Neuronal stem cell (in vitro differentiated cells): ENCODE data around the gene IL32.
A peak's percentile ranks its signal among the peaks of the same experiment; 100 is the strongest.

ENCODE experiments used
- DNase-seq: peaks from one replicate; pipeline ENCODE4 v3.0.0-alpha.2; 2013; ENCODE audit warnings: low spot score
- H2AFZ ChIP-seq: one replicate; pipeline ENCODE4 v1.6.1; 2013; ENCODE audit warnings: mild to moderate bottlenecking, low read length, inconsistent platforms
- H2AK5ac ChIP-seq: 2 replicates; pipeline ENCODE4 v1.6.1; 2013; ENCODE audit warnings: low read depth, mild to moderate bottlenecking, inconsistent platforms, low read length, moderate library complexity, mixed read lengths
- H2BK120ac ChIP-seq: 2 replicates; pipeline ENCODE4 v1.6.1; 2013; ENCODE audit warnings: low read depth, mild to moderate bottlenecking, inconsistent platforms, low read length, moderate library complexity, mixed read lengths
- H2BK12ac ChIP-seq: one replicate; pipeline ENCODE4 v1.6.1; 2013; ENCODE audit warnings: low read length, inconsistent platforms
- H2BK15ac ChIP-seq: 2 replicates; pipeline ENCODE4 v1.6.1; 2013; ENCODE audit warnings: mild to moderate bottlenecking, low read length, inconsistent platforms, mixed read lengths
- H2BK5ac ChIP-seq: one replicate; pipeline ENCODE4 v1.6.1; 2013; ENCODE audit warnings: inconsistent platforms, mild to moderate bottlenecking, low read length, moderate library complexity
- H3K14ac ChIP-seq: one replicate; pipeline ENCODE4 v1.6.1; 2013; ENCODE audit warnings: low read length, inconsistent platforms
- H3K18ac ChIP-seq: 2 replicates; pipeline ENCODE4 v1.6.1; 2013; ENCODE audit warnings: low read length, inconsistent platforms
- H3K23ac ChIP-seq: 2 replicates; pipeline ENCODE4 v1.6.1; 2013; ENCODE audit warnings: low read depth, mild to moderate bottlenecking, mixed read lengths, low read length, inconsistent platforms; ENCODE audit not compliant: poor library complexity
- H3K27ac ChIP-seq: replicated peaks from 3 replicates; pipeline ENCODE4 v1.5.1; 2013; ENCODE audit warnings: low read length, inconsistent platforms
- H3K27me3 ChIP-seq, 3 experiments: 2 replicates each; pipeline ENCODE4 v1.6.1; 2013; ENCODE audit warnings: low read length in 3 of 3, mild to moderate bottlenecking in 2 of 3, inconsistent platforms in 1 of 3, low read depth in 1 of 3, mixed read lengths in 1 of 3, moderate library complexity in 1 of 3; ENCODE audit not compliant: control insufficient read depth in 3 of 3, insufficient read depth in 3 of 3
- H3K36me3 ChIP-seq, 2 donors: replicated peaks in 1 of 2; 2 replicates each; pipeline ENCODE4 v1.6.1; 2013; ENCODE audit warnings: low read length in 2 of 2; ENCODE audit not compliant: control insufficient read depth in 2 of 2, insufficient read depth in 2 of 2
- H3K4ac ChIP-seq: 2 replicates; pipeline ENCODE4 v1.6.1; 2013; ENCODE audit warnings: inconsistent platforms, mild to moderate bottlenecking, low read length, moderate library complexity
- H3K4me1 ChIP-seq, 2 donors: 1 replicate in 1 of 2; 2 replicates in 1 of 2; pipeline ENCODE4 v1.6.1; 2013; ENCODE audit warnings: low read length in 2 of 2, low read depth in 1 of 2; ENCODE audit not compliant: control insufficient read depth in 2 of 2, insufficient read depth in 1 of 2
- H3K4me2 ChIP-seq: one replicate; pipeline ENCODE4 v1.6.1; 2013; ENCODE audit warnings: mild to moderate bottlenecking, low read length, inconsistent platforms; ENCODE audit not compliant: insufficient read depth, poor library complexity, severe bottlenecking
- H3K4me3 ChIP-seq, 2 donors: 2 replicates each; pipeline ENCODE4 v1.5.1; 2013; ENCODE audit warnings: low read length in 2 of 2, mild to moderate bottlenecking in 2 of 2, inconsistent platforms in 1 of 2, moderate library complexity in 1 of 2
- H3K79me1 ChIP-seq: one replicate; pipeline ENCODE4 v1.6.1; 2013; ENCODE audit warnings: low read depth, mild to moderate bottlenecking, inconsistent platforms, low read length, moderate library complexity
- H3K9ac ChIP-seq: one replicate; pipeline ENCODE4 v1.6.1; 2013; ENCODE audit warnings: mild to moderate bottlenecking, low read depth, low read length, inconsistent platforms; ENCODE audit not compliant: poor library complexity
- H3K9me3 ChIP-seq, 2 donors: replicated peaks in 1 of 2; 2 replicates each; pipeline versions ENCODE3 to v1.6.1; 2013; ENCODE audit warnings: low read length in 2 of 2, mild to moderate bottlenecking in 2 of 2, inconsistent platforms in 1 of 2, low read depth in 1 of 2, mixed read lengths in 1 of 2, moderate library complexity in 1 of 2; ENCODE audit not compliant: control insufficient read depth in 2 of 2, insufficient read depth in 1 of 2
- H4K8ac ChIP-seq: one replicate; pipeline ENCODE4 v1.6.1; 2013; ENCODE audit warnings: low read depth, mild to moderate bottlenecking, inconsistent platforms, low read length, moderate library complexity
- H4K91ac ChIP-seq: one replicate; pipeline ENCODE4 v1.6.1; 2013; ENCODE audit warnings: low read length, low read depth, mild to moderate bottlenecking, inconsistent platforms; ENCODE audit not compliant: poor library complexity
- WGBS, 2 donors: extraction: QIAGEN DNeasy Blood & Tissue Kit; methylation state at CpG; one replicate each; pipeline ENCODE4 v1.1.7; 2013; ENCODE audit warnings: missing lambda C conversion rate in 2 of 2, mixed read lengths in 1 of 2; ENCODE audit not compliant: insufficient read length in 2 of 2, insufficient replicate concordance in 1 of 2; ENCODE audit errors: extremely low coverage in 2 of 2; 5-methylcytosine and 5-hydroxymethylcytosine counted together

The IL32 gene

DNA sequence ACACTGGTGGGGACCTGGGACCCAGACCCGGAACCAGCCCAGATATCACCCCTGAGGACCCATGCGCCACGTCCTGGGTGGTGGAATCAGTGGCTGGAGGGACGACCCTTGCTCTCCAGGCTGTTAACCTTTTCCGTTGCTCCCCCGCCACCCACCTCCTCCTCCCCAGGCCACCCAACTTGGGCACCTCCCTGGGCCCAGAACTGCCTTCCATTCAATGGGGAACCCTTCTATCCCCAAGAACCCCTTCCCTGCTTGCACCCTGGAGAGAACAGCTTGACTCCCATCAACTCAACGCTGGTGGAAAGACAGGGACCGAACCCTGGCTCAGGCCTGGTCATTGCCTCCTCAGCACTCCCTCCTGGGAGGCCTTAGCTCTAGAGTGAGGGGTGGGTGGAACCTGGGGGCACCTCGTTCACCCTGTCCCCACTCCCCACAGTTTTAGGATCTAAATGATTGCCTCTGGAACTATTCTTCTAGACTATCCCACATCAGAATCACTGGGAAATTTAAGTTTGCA lies 5.7 kb upstream of the IL32 start:
- Histone ChIP-seq H3K79me1 (peaks cover 1% of the 10 kb centered on the region), H3K9ac (peak overlapping the region; percentile 89), H3K4ac (no peak overlapping the region), H3K4me2 (peak overlapping the region; percentile 64), H2BK120ac (no peak overlapping the region), H3K27me3 (peaks cover 0 to 13% (median 0%) of the 10 kb centered on the region in 3 experiments), H3K9me3 (no peaks in the 10 kb centered on the region), H2AK5ac (peak overlapping the region; percentile 53), H3K36me3 (peaks cover under 1 to 7% of the 10 kb centered on the region in 2 donors), H2AFZ (peak overlapping the region; percentile 93), H3K4me1 (peaks cover 5 to 7% of the 10 kb centered on the region in 2 donors), H2BK12ac (no peak overlapping the region), H2BK5ac (peak overlapping the region; percentile 1), H3K4me3 (peak overlapping the region; percentile 58), H4K91ac (peak overlapping the region; percentile 79), H3K14ac (peak overlapping the region; percentile 58), H3K23ac (peak overlapping the region; percentile 87), H3K27ac (peak overlapping the region; percentile 42), H4K8ac (peak overlapping the region; percentile 86), H3K18ac (peak overlapping the region; percentile 96), H2BK15ac (peak overlapping the region; percentile 69)
- DNase-seq: no peak
- no CpG with 5 or more reads among the region's 9 CpGs for WGBS, 2 donors

DNA sequence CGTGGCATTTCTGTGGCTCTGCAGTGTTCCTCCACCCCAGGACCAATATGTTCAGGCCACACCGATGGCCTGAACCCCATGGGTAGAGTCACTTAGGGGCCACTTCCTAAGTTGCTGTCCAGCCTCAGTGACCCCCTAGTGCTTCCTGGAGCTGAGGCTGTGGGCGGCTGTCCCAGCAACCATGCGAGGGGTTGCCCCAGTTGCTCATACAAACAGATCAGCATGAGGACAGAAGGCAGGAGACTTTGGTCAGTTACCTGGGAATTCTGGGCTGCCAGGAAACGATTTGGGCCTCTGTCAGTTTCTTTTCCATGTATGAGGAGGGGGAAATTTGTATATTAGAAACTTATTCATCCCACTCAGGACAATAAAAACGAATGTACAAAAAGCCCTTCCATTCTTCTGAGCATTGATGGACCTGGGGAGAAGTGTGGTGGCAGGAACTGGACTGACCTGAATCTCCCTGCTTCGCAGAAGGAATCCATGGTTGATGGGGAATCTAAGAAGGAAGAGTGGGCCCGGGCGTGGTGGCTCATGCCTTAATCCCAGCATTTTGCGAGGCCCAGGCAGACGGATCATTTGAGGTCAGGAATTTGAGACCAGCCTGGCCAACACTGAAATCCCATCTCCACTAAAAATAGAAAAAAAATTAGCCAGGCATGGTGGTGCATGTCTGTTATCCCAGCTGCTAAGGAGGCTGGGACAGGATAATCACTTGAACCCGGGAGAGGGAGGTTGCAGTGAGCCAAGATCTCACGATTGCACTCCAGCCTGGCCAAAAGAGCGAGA lies 4.9 kb upstream of the IL32 start:
- DNase-seq: no peak
- peaks cover 0 to 13% (median 0%) of the 10 kb centered on the region in 3 experiments for H3K27me3 ChIP-seq
- H3K4me3 ChIP-seq: no peak overlapping the region
- no peak overlapping the region for H2BK120ac ChIP-seq
- peaks cover 0 to under 1% of the 10 kb centered on the region in 2 donors for H3K36me3 ChIP-seq
- no peak overlapping the region for H2AK5ac ChIP-seq
- H3K79me1 ChIP-seq: peaks cover 1% of the 10 kb centered on the region
- WGBS, 2 donors: no CpG with 5 or more reads among the region's 14 CpGs
- H3K9me3 ChIP-seq: no peaks in the 10 kb centered on the region
- no peak overlapping the region for H4K8ac ChIP-seq
- H3K4ac ChIP-seq: no peak overlapping the region
- no peak overlapping the region for H3K27ac ChIP-seq
- H2BK5ac ChIP-seq: no peak overlapping the region
- no peak overlapping the region for H3K18ac ChIP-seq
- no peak overlapping the region for H3K23ac ChIP-seq
- H3K9ac ChIP-seq: no peak overlapping the region
- H2BK12ac ChIP-seq: no peak overlapping the region
- H4K91ac ChIP-seq: no peak overlapping the region
- H3K4me1 ChIP-seq: peaks cover 5 to 10% of the 10 kb centered on the region in 2 donors
- H3K4me2 ChIP-seq: no peak overlapping the region
- no peak overlapping the region for H3K14ac ChIP-seq
- H2AFZ ChIP-seq: no peak overlapping the region
- no peak overlapping the region for H2BK15ac ChIP-seq

DNA sequence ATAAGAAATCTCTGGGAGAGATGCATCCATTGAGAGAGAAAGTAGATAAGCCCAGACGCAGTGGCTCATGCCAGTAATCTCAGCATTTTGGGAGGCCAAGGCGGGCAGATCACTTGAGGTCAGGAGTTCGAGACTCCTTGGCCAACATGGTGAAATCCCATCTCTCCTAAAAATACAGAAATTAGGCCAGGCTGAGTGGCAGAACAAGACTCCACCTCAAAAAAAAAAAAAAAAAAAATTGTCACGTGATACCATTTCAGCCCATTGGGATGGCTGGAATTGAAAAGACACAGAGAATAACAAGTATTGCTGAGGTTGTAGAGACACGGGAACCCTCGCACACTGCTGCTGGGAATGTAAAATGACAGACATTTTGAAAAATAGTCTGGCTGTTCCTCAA lies 2.9 kb upstream of the IL32 start:
- no peak overlapping the region for H3K4ac ChIP-seq
- H3K4me3 ChIP-seq: no peak overlapping the region
- no peak overlapping the region for H4K8ac ChIP-seq
- H3K9ac ChIP-seq: no peak overlapping the region
- peaks cover 5 to 10% of the 10 kb centered on the region in 2 donors for H3K4me1 ChIP-seq
- no peaks in the 10 kb centered on the region for H3K9me3 ChIP-seq
- peaks cover 1% of the 10 kb centered on the region for H3K79me1 ChIP-seq
- no peak overlapping the region for H3K18ac ChIP-seq
- H2BK15ac ChIP-seq: no peak overlapping the region
- no peak overlapping the region for H2AK5ac ChIP-seq
- H2BK12ac ChIP-seq: no peak overlapping the region
- no peak overlapping the region for H3K23ac ChIP-seq
- DNase-seq: no peak
- H2BK120ac ChIP-seq: no peak overlapping the region
- H3K4me2 ChIP-seq: no peak overlapping the region
- no peak overlapping the region for H2AFZ ChIP-seq
- no peak overlapping the region for H3K27ac ChIP-seq
- WGBS, 2 donors: no CpG with 5 or more reads among the region's 6 CpGs
- H3K36me3 ChIP-seq: no peaks in the 10 kb centered on the region
- no peak overlapping the region for H4K91ac ChIP-seq
- H3K14ac ChIP-seq: no peak overlapping the region
- no peak overlapping the region for H2BK5ac ChIP-seq
- H3K27me3 ChIP-seq: peaks cover 0 to 12% (median 10%) of the 10 kb centered on the region in 3 experiments

DNA sequence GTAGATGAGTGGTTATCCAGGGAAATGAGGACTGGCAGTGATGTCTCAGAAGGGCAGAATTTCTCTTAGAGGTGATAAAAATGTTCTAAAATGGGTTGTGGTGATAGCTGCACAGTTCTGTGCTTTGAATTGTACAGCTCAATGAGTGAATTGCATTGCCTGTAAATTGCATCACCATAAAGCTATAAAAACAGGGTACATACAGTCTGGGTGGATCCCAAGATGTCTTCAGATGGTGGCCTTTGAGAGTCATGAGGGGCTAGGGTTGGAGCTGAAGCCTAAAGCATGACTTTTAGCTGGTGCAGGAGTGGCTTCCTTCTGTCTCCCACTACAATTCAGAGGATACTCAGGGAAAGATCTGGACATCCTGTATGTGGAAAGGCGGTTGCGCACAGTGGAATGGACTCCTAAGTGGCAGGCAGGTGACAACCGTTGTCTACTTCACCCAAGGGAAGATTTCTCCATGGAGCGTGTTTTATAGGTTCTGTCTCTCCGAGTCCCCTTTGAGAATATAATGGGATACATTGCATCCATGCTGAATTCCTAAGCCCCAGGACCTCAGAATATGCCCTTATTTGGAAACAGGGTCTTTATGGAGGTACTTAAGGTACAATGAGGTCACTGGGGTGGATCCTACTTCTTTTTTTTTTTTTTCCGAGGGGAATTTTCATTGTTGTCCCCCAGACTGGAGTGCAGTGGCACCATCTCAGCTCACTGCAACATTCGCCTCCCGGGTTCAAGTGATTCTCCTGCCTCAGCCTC lies 1.6 kb upstream of the IL32 start:
- no peaks in the 10 kb centered on the region for H3K36me3 ChIP-seq
- no peak overlapping the region for H4K8ac ChIP-seq
- no peak overlapping the region for H2AK5ac ChIP-seq
- no peak overlapping the region for H3K4me2 ChIP-seq
- H2BK12ac ChIP-seq: no peak overlapping the region
- H3K79me1 ChIP-seq: peaks cover 1% of the 10 kb centered on the region
- peaks cover 0 to 17% (median 0%) of the 10 kb centered on the region in 3 experiments for H3K27me3 ChIP-seq
- H3K4ac ChIP-seq: no peak overlapping the region
- no peak overlapping the region for H3K14ac ChIP-seq
- no peak for DNase-seq
- H3K23ac ChIP-seq: no peak overlapping the region
- no CpG with 5 or more reads among the region's 8 CpGs for WGBS, 2 donors
- H3K18ac ChIP-seq: no peak overlapping the region
- no peak overlapping the region for H3K4me3 ChIP-seq
- no peak overlapping the region for H4K91ac ChIP-seq
- no peak overlapping the region for H2AFZ ChIP-seq
- H2BK5ac ChIP-seq: no peak overlapping the region
- no peak overlapping the region for H2BK120ac ChIP-seq
- H2BK15ac ChIP-seq: no peak overlapping the region
- H3K9ac ChIP-seq: no peak overlapping the region
- H3K4me1 ChIP-seq: peaks cover 5 to 8% of the 10 kb centered on the region in 2 donors
- no peak overlapping the region for H3K27ac ChIP-seq
- H3K9me3 ChIP-seq: no peaks in the 10 kb centered on the region
